ENCODE data around the gene TAS2R1.
"Not testable (repeated sequence)": the region's sequence is repeated elsewhere in the genome, so short reads cannot be mapped to it uniquely, and the experiment has no call there.

Gene TAS2R1

DNA sequence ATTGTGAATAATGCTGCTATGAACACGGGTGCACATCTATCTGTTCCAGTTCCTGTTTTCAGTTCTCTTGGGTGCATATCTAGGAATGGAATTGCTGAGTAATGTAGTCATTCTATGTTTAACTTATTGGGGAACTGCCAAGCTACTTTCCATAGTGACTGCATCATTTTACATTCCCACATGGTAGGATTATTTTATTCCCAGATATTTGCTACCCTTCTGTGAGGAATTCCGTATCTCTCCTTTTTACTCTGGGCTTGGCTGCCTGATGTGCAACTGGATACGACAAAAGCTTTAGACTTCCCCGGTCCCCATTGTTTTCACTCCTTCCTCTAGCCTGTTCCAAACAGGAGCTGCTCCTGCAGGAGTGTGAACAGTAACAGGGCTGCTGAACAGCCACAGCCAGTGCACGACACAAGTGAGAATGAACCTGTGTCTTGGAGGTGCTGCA, 7.2 kb downstream of the TAS2R1 start:
- peak; percentile 86 for DNase-seq (ENCODE audit: low read depth)

GRCh38 chr5:9621379-9621903, 8.7 kb downstream of the TAS2R1 start:
- peak; percentile 91 for DNase-seq (ENCODE audit: low read depth)

DNA sequence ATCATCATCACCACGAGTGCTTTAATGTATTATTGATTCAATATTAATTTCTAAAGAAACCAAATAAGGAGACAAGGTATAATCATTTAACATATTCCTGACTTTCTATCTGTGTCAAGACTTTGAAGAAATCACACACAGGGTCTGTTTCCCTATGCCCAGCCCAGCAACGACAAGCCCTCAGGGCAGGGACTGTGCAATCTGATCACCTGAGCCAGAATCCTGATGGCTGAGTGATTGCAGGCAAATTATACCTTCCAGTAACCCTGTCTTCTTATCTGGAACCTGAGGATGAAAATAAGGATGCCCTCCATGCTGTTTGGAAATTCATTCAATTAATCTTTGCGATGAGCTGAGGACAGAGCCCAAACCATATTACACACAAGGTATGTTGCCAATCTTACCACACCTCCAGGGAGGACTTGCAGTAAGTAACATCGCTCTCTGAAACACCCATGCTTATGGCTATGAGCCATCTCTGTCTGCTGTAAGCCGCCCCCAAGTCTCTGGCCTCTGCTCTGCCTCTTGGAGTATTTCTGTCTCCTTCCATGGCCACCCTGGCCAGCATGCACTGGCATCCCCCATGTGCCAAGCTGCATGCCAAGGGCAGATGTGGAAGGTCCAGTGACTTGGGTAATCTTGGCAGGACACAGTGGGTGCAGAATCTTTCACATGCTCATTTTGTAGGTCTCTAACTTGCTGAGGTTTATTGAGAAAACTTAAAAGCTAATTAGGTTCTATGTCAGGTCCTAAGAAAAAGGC, 10.6 kb downstream of the TAS2R1 start:
- DNase-seq (ENCODE audit: low read depth): no peak

- DNase-seq (ENCODE audit: low read depth): no peak
Measured at GRCh38 chr5:9617739-9618504, 12.2 kb downstream of the TAS2R1 start.

DNA sequence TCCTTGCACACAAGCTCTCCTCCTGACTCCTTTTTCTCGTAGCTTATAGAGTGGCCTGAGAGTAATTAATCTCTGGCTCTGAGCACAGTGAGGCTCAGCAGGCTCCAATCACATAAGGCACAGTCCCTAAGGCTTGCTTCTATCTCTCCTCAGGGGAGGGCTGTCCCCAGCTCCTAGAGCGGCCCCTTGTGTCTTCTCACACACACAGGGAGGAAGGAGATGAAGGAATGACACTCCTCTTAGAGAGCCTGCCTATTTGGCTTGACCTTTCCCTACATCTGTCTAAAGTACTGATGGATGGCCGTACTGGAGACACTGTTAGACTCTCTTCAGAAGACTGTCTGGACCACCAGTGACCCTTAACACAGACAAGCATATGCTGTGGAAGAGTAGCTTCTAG, 12.9 kb downstream of the TAS2R1 start:
- DNase-seq (ENCODE audit: low read depth): no peak

- DNase-seq (ENCODE audit: low read depth): no peak
Measured at GRCh38 chr5:9615331-9615730, 14.8 kb downstream of the TAS2R1 start.

GRCh38 chr5:9613360-9613759, 16.8 kb downstream of the TAS2R1 start:
- no peak for DNase-seq (ENCODE audit: low read depth)

DNA sequence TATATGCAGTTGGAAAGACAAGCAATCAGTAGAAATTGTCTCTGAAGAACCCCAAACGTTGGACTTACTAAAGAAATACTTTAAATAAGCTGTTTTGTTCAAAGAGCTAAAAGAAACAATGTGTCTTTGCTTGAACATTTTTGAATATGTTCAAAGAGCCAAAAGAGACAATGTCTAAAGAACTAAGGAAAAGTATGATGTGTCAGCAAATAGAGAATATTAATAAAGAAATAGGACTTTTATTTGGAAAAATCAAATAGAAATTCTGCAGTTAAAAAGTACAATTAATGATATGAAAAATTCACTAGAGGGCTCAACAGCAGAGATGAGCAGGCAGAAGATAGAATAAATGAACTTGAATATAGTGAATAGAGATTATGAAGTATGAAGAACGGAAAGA, 19.2 kb downstream of the TAS2R1 start:
- no peak for DNase-seq (ENCODE audit: low read depth)

DNA sequence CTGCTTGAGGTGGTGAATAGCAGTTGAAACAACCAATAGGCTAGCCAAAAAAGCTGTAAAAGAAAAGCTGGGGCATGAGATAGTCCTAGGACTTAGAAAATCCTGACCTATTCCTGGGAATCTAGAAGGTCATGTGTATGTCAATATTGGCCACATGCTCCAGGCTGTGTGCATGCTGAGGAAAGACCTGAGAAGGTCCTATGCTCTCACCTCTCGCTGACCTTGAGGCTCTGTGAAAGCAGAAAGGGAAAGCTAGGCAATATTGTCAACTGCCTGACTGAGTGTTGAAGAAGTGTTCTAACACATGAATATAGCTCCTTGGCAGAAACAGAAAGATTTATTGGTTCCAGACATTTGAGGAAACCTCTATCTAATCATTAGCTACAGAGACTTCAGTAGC, 19.8 kb downstream of the TAS2R1 start:
- no peak for DNase-seq (ENCODE audit: low read depth)

- no peak for DNase-seq (ENCODE audit: low read depth)
Measured at GRCh38 chr5:9608093-9608492, 22.1 kb downstream of the TAS2R1 start.

DNA sequence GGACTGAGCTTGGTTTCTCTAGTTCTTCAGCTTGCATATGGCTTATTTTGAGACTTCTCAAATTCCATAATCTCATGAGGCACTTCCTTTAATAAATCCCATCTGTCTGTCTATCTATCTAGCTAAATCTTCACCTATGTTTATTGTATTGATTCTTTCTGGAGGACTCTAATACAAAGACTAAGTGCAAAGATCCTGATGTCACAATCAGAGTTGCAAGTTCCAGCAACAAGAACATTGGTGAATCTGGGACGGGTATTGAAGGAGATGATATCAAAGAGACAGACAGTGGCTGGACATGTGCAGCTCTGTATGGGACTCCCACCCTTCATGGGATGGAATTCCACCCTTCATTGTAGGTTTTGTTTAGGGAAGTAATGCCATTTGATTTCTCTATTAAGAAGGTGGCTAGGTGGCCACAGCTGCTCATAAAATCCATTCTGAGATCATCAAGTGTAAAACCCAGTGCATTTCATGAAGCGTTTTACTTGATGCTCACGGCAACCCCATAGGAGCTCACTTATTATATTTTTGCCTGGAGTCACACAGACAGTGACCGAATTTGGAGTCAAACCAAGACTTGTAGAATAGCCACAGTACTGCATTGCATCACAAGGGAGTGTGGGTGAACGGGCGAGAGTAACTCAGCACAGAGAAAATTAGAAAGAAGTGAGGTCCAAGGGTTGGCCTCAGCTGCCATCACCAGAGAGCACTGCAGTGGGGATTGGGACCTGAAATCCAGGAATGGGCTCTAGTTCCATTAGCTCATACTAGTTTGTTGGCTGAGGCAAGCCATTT, 24.9 kb downstream of the TAS2R1 start:
- no peak for DNase-seq (ENCODE audit: low read depth)

GRCh38 chr5:9604416-9604815, 25.7 kb downstream of the TAS2R1 start:
- DNase-seq (ENCODE audit: low read depth): no peak

DNA sequence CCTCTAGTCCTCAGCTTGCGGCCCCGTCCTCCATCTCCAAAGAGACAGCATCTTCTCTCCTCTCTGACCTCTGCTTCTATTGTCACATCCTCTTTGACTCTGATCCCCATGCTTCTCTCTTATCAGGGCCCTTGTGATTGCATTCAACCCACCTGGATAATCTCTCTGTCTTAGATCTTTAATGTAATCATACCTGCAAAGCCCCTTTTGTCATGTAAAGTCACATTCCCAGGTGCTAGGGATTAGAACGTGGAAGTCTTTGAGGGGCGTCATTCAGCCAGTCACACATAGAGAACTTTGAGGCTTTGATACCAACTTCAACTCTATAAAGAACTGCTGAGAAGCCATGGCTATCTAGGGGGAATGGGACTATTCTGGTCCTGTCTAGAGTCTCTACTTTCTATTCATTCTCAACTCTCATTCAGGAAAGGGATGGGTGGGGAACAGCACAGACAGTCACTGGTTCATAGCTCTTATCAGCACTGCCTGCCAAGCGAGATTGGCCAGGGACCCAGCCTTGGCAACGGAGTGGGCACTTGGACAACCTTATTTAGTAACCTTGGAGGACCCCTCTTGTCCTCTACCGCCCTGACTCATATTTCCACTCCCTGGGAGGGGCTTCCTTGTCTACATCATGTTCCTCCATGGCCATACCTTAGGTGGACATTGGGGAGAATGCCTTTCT, 29.0 kb downstream of the TAS2R1 start:
- no peak for DNase-seq (ENCODE audit: low read depth)

- DNase-seq (ENCODE audit: low read depth): no peak
Measured at GRCh38 chr5:9599391-9599790, 30.8 kb downstream of the TAS2R1 start.

DNA sequence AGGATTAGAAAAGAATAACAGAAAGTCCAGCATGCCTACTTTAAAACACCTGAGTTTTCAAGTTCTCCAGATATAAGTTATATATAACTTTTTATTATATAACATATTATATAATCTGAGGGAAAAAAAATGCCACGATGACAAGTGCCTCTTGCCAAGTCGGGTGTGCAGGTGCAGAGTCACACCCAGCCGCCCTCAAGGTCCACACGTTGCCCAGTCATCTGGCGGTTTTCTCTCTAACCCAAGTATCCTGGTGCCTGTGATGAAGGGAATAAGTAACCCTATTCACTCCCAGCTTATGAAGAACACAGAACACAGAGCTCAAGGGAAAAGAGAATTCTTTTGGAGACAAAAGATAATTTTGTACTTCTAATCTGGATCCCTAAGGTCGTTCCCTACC, 31.8 kb downstream of the TAS2R1 start:
- DNase-seq (ENCODE audit: low read depth): not testable (repeated sequence)

DNA sequence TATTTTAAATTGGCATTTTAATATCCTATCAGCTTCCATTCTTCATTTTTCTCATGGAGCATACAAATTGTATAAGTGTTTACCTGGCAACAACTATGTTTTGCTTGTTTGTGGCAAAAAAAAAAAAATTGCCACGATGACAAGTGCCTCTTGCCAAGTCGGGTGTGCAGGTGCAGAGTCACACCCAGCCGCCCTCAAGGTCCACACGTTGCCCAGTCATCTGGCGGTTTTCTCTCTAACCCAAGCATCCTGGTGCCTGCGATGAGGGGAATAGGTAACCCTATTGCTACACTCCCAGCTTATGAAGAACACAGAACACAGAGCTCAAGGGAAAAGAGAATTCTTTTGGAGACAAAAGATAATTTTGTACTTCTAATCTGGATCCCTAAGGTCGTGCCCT, 32.8 kb downstream of the TAS2R1 start:
- not testable (repeated sequence) for DNase-seq (ENCODE audit: low read depth)

- no peak for DNase-seq (ENCODE audit: low read depth)
Measured at GRCh38 chr5:9596824-9597223, 33.3 kb downstream of the TAS2R1 start.

DNA sequence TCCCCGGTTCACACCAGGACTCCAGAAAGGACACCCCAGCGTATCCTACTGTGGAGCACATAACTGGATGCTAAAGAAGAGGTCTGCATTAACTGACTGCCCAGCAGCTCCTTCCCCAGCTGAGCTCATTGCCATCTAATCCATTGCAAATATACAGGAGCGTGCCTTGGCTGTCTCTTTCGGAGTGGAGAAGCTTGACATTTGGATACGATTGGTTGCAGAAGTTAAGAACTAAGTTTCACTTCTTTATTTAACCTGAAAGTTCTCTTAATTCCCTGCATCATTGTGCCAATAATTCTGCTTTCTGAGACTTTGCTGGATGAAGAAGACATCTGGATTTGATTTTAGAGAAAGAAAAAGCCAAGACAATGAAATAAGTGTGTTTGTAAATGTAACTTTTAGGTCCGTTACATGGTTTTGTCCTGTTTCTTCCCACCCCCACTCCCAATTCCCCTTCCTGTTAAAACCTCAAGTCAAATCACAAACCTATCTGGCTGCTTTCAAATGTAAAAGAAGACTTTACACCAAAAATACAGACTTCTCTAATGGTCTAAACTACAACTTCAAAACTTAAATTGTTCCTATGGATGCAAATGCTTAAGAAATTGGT, 33.9 kb downstream of the TAS2R1 start:
- no peak for DNase-seq (ENCODE audit: low read depth)

GRCh38 chr5:9594913-9595312, 35.2 kb downstream of the TAS2R1 start:
- DNase-seq (ENCODE audit: low read depth): no peak

DNA sequence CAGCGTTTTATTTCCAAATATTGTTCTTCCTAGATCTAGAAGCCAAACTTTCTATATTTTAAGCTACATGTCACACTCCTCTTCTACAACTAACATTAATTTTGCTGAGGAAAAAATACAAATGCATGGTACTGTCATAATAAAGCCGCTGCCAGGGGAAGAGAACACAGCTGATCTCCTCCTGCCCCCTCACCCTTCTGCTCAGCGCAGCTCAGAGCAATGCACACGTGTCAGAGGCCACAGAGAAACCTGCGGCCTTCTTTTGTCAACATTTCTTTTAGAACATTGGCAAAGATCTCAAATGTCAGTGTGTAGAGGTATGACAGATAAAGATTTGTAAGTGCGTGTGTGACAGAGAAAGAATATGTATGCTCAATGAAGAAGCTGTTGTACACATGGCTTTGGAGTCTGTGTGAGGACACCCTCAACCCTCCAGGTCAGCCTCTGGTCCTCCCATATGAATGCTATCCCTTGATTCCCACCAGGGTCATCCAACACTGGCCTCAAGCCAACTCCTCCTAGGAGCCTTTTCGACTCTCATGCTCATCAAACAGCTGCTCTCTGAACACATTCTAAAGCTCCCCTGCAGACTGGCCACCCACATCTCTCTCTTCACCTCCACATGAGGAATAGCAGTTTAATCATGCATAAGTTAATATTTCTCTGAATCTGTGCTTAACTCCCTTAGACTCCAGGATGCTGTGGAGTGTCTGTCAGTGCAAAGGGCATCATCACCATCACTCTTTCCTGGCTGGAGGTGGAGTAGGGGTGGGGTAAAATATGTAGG, 40.9 kb downstream of the TAS2R1 start:
- DNase-seq (ENCODE audit: low read depth): no peak

DNA sequence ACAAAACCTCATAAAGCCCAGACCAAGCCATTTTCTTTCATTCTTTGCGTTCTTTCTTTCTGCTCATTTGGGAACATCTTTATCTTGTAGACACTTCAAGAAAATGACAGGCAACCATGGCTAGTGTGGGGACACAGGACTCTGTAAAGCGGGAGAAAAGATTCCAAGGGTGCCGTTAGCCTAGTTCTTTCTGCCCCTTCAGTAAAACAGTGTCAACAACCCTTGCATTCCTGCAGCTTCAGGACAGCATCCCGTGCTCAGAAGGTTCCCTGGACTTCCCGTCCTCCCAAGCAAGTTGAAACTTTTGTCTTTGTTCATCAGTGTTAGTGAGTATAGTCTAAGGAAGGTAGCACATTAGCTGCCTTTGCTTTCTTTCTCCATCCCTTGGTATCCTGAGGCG, 41.9 kb downstream of the TAS2R1 start:
- DNase-seq (ENCODE audit: low read depth): no peak

Data from amniotic epithelial cell (primary cell).